IPS-18c (cell line): ENCODE results near the gene C4orf50.

ENCODE experiments used
- H3K4me3 ChIP-seq: 2 replicates; pipeline ENCODE4 v1.7.0; 2013; ENCODE audit warnings: low read depth, mild to moderate bottlenecking, low read length, moderate library complexity; ENCODE audit not compliant: insufficient read depth
- H3K9me3 ChIP-seq: one replicate; pipeline ENCODE4 v1.6.1; 2013; ENCODE audit warnings: mild to moderate bottlenecking, low read length, moderate library complexity; ENCODE audit not compliant: control insufficient read depth, insufficient read depth

C4orf50 gene

DNA sequence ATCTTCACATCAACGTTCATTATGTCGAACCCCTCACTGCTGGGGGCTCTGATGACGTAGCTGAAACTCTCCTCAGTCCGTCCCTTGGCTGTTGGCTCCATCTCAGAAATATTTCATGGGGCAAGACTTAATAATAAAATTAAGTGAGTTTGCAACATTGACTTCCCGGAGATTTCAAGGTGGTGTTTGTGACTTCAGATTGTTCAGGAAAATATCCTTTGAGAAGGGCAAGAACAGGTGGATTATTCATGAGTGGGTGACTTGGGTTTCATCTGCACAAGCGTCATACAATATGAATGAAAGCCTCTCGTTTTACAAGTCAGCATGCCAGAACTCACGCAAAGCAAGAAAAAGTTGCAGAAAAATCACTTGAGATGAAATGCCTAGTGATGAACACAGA is at the start of gene C4orf50:
Gene C4orf50 (minus strand): TSS at position 101 of the 400 bp plus-strand sequence.
- Histone ChIP-seq H3K9me3 (no peaks in the 10 kb centered on the region), H3K4me3 (no peak within 1 kb of the TSS)

- Histone ChIP-seq H3K4me3 (no peak overlapping the region), H3K9me3 (no peaks in the 10 kb centered on the region)
Measured at GRCh38 chr4:6065934-6066590, 47.8 kb upstream of the C4orf50 start.

- H3K9me3 ChIP-seq: peaks cover 4% of the 10 kb centered on the region
- no peak overlapping the region for H3K4me3 ChIP-seq
Measured at GRCh38 chr4:6065166-6065565, 46.9 kb upstream of the C4orf50 start.

- Histone ChIP-seq H3K9me3 (peaks cover 8% of the 10 kb centered on the region), H3K4me3 (no peak overlapping the region)
Measured at GRCh38 chr4:6064383-6064782, 46.2 kb upstream of the C4orf50 start.

DNA sequence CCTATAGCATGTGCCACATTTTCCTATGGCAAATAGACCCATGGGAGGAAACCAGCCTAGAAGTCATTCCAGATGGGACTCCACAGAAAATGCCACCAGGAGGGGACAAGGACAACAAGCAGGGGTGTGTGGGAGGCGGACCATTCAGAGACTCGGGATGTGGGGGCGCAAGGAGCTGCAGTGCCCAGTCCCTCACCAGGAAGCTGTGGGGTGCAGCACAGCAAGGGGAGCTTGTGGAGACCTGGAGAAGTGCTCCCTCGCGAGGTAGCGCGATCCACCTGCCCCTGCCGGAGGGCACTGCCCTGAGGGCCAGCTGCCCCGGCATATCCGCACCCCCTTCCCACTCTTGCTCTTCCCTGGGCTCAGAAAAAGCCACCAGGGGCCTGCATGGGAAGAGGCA is 45.5 kb upstream of the C4orf50 start:
- Histone ChIP-seq H3K9me3 (peaks cover 13% of the 10 kb centered on the region), H3K4me3 (no peak overlapping the region)

DNA sequence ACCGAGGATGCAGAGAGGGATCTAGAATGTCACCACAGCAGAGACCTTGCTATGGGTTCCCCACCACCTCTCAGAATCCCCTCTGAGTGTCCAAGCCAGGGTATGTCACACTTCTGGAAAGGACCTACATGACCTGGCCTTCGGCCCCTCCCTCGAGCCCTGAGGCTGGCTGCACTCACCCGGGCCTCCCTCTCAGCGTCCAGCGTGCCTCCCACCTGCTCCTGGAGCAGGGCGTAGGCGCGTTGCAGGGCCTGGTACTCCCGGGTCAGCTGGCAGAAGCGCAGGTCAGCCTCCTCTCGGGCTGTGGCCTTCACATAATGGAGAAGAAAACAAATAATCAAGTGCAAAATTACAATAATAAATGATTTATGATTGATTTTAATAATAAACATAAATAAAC is 43.9 kb upstream of the C4orf50 start:
- no peak overlapping the region for H3K4me3 ChIP-seq
- peaks cover 24% of the 10 kb centered on the region for H3K9me3 ChIP-seq

GRCh38 chr4:6059375-6059805 is 41.2 kb upstream of the C4orf50 start:
- peaks cover 26% of the 10 kb centered on the region for H3K9me3 ChIP-seq
- H3K4me3 ChIP-seq: no peak overlapping the region

GRCh38 chr4:6058531-6059374 is 40.5 kb upstream of the C4orf50 start:
- peaks cover 26% of the 10 kb centered on the region for H3K9me3 ChIP-seq

GRCh38 chr4:6056976-6057766 is 38.9 kb upstream of the C4orf50 start:
- H3K4me3 ChIP-seq: no peak overlapping the region
- peaks cover 26% of the 10 kb centered on the region for H3K9me3 ChIP-seq

More at GRCh38 chr4:6058531-6059374, 40.5 kb upstream of the C4orf50 start:
- H3K4me3 ChIP-seq: no peak overlapping the region

GRCh38 chr4:6055436-6055835 is 37.2 kb upstream of the C4orf50 start:
- Histone ChIP-seq H3K4me3 (no peak overlapping the region), H3K9me3 (peaks cover 22% of the 10 kb centered on the region)

- Histone ChIP-seq H3K9me3 (peaks cover 22% of the 10 kb centered on the region), H3K4me3 (no peak overlapping the region)
Measured at GRCh38 chr4:6055030-6055429, 36.8 kb upstream of the C4orf50 start.

DNA sequence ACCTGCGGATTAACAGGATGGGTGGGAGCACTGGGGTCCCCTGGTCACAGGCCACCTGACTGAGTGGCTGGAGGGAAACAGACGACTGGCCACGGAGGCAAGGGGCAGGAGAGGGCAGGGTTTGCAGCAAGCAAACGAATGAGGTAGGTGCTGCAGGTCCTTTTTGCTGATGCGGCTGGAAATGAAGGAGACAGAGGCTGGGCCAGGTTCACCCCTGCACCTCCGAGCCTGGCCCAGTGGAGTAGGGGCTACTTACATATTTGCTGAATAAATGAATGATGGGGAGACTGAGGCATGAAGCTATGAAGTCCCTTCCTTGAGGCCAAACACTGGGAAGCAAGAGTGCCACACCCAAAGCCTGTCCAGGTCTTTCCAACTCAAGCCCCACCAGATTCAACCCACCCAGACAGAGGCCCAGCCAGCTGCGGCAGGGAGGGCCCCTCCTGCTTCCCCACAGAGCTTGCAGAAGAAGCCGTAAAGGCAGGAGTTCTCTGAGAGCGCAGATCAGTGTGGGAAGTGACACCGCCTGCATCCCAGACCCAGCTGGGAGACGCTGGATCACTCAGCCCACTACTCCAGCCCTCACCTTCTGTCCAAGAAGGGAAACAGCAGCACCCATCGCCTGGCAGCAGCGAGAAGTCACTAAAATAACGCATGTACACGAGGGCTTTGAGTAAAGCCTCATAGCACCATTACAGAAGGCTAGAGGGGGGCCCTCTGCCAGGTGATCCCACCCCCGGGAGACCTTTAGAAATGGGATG is 36.1 kb upstream of the C4orf50 start:
- H3K9me3 ChIP-seq: peaks cover 18% of the 10 kb centered on the region
- no peak overlapping the region for H3K4me3 ChIP-seq

- peaks cover 7% of the 10 kb centered on the region for H3K9me3 ChIP-seq
- H3K4me3 ChIP-seq: no peak overlapping the region
Measured at GRCh38 chr4:6052679-6053078, 34.4 kb upstream of the C4orf50 start.

DNA sequence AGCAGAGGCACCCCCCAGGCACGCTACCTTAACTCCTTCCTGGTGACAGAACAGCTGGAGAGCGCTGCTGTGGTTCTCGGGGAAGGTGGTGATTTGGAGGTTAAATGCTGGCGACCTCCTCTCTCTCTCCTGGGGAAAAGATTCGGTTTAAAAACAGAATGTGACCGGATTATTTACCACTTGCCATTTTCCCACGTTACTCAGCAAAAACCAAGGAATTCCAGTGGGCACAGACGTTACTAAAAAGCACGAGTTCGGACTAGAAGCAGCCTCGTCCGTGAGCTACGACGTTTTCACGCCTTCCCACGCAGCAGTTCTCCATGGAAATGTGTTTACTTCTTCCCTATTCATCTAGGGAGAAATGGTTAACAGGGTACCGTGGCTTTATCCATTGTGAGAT is 32.3 kb upstream of the C4orf50 start:
- H3K4me3 ChIP-seq: no peak overlapping the region

GRCh38 chr4:6049985-6050384 is 31.8 kb upstream of the C4orf50 start:
- no peak overlapping the region for H3K4me3 ChIP-seq
- H3K9me3 ChIP-seq: no peaks in the 10 kb centered on the region

More for the DNA sequence above, 32.3 kb upstream of the C4orf50 start:
- H3K9me3 ChIP-seq: no peaks in the 10 kb centered on the region

GRCh38 chr4:6049278-6049677 is 31.0 kb upstream of the C4orf50 start:
- no peak overlapping the region for H3K4me3 ChIP-seq
- H3K9me3 ChIP-seq: no peaks in the 10 kb centered on the region

- no peaks in the 10 kb centered on the region for H3K9me3 ChIP-seq
- H3K4me3 ChIP-seq: no peak overlapping the region
Measured at GRCh38 chr4:6048537-6048936, 30.3 kb upstream of the C4orf50 start.
